ENCODE data around the gene DGKA.

DNA sequence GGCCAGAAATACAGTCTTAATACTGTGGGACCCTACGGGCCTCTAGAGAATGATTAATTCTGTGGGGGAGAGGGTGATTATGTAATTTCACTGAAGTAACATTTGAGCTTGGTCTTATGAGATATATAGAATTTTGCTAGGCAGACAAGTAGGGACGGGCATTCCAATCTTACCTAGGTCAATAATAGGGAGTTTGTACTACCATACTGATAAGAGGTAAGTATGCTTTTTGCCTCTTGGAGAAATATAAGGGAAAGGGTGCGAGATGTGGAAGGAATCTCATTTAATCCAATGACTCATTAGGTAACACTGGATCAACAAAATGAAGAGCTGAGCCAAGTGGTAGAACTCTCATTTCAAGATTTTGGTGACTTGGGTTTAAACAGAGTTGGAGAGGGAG is 48.1 kb downstream of the DGKA start:
- no peak for TF ChIP-seq POLR2AphosphoS5 (IDR thresholded peaks at IDR 0.05; ENCODE audit: low read depth, low read length)
- no peak for TF ChIP-seq POLR2A (IDR thresholded peaks at IDR 0.05; ENCODE audit: low read depth, low read length)
- no peak for TF ChIP-seq TAF1 (IDR thresholded peaks at IDR 0.05; ENCODE audit: borderline replicate concordance, low read depth, low read length)

Measured in GM12892 (cell line).